ENCODE measurements around the gene FOXK1. TPM values are rescaled to one million over a fixed set of nuclear protein-coding genes. Genes with fewer than 3 reads are reported as not detected.
"Not testable (repeated sequence)": the region's sequence is repeated elsewhere in the genome, so short reads cannot be mapped to it uniquely, and the experiment has no call there.

The FOXK1 gene
- polyA plus RNA-seq, 1 donor, result 17.1 TPM

DNA sequence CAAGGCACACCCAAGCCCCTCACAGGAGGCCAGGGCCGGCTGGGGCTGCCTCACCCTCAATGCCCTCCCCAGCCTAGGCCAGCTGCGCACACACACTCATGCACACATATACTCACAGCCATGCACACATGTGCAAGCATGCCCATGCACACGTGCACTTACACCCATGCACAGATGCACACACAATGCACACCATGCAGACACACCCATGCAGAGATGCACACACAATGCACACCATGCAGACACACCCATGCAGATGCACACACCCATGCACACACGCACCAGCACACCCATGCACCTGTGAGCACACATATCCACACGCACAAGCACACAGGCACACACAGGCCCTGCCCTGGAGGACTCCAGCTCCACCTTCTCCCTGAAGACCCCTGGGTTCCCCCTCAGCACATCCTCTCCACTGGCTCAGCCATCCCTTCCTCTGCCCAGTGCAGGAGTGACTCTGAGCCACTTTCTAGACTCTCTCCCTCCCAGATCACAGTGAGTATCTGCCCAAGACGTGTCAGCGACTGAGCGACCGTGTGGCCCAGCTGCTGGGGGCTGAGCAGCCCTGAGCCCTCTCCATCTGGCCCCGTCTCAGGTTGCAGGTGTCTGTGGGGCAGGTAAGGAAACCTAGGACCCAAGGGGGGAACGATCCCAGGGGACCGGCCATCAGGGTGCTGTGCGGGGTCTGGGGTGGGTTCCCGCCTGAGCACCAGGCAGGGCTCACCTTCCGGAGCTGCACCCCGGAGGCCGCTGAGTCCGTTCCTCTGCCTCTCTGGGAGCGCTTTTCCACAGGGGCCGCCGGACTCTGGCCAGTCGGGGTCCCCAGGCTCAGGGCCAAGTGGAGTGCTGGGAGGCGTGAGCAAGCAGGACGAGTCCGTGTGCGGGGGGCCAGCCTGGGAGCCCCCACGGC is 119.1 kb downstream of the FOXK1 start:
- no peak for DNase-seq (ENCODE audit: low read depth)

DNA sequence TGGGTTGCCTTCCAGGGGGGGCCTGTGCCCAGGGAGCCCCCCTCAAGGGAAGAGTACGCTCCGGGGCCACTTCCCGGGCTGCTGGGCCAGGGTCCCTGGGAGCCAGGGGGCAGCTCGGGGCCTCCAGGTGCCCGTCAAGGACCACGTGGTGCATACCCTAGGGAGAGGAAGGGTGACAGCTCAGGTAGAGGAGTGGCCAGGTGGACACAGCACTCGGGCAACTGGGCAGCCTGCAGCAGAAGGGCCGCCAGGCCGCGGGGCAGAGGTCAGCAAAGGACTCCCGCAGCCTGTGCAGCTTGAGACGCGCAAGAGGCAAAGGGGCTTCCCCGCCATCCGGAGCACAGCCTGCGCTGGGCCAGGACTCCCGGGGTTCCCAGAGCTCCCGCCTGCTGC is 119.7 kb downstream of the FOXK1 start:
- DNase-seq (ENCODE audit: low read depth), result no peak

DNA sequence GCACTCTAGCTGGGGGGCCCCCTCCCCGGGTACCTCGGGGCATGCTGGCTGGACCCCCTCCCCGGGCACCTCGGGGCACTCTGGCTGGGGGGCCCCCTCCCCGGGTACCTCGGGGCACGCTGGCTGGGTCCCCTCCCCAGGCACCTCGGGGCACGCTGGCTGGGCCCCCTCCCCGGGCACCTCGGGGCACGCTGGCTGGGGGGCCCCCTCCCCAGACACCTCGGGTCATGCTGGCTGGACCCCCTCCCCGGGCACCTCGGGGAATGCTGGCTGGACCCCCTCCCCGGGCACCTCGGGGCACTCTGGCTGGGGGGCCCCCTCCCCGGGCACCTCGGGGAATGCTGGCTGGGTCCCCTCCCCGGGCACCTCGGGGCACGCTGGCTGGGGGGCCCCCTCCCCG is 120.5 kb downstream of the FOXK1 start:
- not testable (repeated sequence) for DNase-seq (ENCODE audit: low read depth)

DNA sequence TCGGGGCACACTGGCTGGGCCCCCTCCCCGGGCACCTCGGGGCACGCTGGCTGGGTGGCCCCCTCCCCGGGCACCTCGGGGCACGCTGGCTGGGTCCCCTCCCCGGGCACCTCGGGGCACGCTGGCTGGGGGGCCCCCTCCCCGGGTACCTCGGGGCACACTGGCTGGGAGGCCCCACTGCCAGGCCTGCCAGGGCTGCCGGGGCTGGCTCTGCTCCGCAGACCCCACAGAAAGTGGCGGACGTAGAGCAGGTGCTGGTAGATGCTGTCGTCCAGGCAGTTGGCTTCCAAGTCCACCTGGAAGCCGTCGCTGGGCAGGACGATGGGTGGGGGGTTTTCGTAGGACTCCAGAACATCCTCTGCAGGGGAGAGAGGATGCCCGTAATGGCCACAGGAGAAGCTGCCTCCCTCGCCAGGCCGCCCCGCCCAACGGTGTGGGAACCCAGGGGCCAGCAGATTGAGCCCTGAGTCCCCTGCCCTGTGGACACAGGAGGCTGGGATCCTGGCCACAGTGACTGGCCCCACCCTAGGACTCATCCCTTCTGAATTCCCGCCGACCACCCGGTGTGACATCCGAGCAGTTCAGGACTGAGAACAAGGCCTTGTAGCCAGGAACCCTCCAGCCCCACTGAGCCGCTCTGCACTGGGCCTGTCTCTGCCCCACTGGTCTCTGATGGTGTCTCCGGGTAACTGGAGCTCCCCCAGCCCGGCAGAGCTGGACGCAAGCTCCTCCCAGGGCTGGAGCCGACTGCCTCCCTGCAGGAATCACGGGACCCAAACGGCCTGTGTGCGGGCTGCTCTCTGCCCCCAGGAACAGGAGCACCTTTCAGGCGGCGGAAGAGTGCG is 121.5 kb downstream of the FOXK1 start:
- no peak for DNase-seq (ENCODE audit: low read depth)

DNA sequence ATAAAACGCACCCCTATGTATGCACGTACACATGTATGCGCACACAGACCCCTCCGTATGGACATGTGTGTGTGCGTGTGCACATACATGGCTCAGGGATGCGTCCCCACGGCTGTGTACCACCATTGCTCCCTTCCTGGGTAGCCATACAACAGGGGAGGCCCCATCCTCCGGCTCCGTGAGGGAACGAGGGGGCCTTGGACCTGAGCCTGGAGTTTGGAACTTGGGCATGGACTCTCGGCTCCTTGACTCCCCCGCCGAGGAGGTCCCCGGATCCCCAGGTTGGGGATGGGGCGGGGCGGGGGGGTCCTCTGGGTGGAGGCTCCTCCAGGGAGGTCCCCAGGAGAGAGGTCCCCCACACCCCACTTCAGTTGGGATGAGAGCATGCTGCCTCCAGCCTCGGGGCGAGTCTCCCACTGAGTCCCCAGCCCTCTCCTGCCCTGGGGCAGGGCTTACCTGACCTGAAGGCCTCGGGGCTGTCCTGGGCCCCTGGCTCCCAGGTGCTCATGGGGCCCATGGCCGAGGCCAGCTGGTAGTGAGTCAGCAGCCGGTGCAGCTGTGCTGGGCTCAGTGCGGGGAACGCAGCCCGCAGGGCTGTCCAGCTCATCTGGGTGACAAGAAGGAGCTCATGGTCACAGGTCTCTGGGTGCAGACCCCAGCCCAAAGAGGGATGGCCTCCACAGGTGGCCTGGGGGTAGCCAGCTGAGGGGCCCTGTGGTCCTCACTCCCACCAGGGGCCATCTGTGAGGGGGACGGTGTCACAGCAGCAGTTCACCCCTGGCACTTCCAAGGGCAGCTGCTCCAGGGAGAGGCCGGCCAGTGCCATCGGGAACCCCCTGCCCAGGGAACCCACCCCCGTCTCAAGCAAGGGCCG is 123.3 kb downstream of the FOXK1 start:
- no peak for DNase-seq (ENCODE audit: low read depth)

DNA sequence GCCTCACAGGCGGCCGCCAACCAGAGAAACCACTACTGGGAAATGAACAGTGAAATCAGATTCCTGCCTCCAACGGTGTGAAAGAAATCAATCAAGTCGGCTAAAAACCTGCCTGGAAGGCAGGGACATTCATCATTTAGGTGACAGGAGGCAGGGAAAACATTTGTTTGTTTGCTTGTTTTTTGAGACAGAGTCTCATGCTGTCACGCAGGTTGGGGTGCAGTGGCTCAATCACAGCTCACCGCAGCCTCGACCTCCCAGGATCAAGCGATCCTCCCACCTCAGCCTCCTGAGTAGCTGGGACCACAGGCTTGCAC is 123.8 kb downstream of the FOXK1 start:
- no peak for DNase-seq (ENCODE audit: low read depth)

DNA sequence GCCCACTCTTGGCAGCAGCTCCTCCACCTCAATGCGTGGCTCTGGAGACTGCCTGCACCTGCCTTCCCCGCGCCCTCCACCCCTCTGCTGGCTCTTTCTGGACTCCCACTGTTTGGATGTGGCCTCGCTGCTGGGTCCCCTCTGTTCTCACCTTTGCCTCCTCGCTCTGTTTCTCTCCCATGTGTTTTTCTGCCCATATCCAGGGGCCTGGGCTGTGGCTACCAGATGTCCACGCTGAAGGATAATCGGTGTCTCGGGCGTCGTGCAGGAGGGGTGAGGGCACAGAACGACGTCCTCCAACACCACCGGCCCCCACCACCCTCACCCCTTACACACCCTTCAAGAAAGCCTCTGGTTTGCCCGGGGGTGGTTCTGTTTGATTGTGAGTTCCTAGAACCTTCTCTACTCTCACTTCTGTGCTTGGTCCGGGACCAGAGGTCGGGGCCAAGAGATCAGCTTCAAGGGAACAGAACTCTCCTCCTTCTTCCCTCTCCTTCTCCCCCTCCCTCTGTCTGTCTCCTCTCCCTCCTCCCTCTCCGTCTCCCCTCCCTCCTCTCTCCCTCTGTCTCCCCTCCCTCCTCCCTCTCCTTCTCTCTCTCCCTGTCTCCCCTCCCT is 125.0 kb downstream of the FOXK1 start:
- no peak for DNase-seq (ENCODE audit: low read depth)

DNA sequence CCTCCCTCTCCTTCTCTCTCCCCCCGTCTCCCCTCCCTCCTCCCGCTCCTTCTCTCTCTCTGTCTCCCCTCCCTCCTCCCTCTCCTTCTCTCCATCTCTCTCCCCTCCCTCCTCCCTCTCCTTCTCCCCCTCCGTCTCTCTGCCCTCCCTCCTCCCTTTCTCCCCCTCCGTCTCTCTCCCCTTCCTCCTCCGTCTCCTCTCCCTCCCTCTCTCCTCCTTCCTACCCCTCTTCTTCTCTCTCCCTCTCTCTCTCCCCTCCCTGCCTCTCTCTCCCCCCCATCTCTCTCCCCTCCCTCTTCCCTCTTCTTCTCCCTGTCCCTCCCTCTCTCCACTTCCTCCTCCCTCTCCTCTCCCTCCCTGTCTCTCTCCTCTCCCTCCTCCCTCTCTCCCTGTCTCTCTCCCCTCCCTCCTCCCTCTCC is 125.5 kb downstream of the FOXK1 start:
- no peak for DNase-seq (ENCODE audit: low read depth)

DNA sequence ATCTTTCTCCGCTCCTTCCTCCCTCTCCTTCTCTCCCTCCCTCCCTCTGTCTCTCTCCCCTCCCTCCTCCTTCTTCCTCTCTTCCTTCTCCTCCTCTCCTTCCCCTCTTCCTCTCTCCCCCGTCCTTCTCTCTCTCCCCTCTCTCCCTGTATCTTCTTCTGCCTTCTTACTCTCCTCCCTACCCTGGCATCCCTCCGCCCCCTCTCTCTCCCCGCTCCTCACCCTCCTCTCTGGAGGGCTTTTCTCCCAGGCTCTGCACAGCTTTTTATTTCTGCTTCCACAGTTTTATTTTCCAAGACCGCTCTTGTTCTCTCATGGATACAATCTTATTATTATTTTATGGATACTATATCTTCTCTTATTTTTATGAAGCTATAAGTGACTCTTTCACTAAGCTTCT is 125.9 kb downstream of the FOXK1 start:
- no peak for DNase-seq (ENCODE audit: low read depth)

DNA sequence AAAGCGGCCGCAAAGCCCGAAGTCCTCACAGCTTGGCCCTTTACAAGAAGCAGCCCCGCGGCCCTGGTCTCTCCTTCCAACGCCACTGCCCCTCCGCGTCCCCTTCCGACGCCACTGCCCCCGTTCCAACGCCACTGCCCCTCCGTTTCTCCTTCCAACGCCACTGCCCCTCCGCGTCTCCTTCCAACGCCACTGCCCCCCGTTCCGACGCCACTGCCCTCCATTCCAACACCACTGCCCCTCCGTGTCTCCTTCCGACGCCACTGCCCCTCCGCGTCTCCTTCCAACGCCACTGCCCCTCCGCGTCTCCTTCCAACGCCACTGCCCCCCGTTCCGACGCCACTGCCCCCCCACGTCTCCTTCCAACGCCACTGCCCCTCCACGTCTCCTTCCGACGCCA is 126.5 kb downstream of the FOXK1 start:
- DNase-seq (ENCODE audit: low read depth), result no peak

DNA sequence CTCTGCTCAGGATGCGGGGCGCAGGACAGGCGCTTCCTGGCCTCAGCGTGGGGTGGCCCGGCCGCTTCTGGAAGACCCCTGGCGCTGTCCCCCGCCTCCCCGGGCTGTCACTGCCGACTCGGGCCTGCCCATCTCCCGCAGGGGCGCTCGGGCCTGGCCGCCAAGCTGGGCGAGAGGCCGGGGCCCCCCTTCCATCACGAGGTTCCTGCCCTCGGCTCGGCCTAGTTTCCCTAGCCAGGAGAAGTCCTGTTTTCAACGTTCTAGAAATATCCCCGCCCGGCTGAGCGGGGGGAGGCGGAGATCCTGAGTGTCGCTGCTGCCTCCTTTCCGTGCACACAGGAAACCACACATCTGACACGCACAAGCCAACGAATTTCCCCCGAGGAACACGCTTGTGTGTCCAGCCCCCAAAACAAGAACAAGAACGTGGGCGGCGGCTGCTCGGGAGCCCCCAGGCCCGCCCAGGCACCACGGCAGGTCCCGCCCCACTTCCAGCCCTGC is 127.0 kb downstream of the FOXK1 start:
- no peak for DNase-seq (ENCODE audit: low read depth)

DNA sequence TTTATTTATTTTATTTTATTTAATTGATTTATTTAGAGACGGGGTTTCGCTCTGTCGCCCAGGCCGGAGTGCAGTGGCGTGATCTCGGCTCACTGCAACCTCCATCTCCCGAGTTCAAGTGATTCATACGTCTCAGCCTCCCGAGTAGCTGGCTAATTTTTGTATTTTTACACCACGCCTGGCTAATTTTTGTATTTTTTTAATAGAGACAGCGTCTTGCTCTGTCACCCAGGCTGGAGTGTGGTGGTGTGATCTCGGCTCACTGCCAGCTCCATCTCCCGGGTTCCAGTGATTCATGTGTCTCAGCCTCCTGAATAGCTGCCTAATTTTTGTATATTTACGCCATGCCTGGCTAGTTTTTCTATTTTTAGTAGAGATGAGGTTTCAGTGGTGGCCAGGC is 127.6 kb downstream of the FOXK1 start:
- DNase-seq (ENCODE audit: low read depth), result no peak

DNA sequence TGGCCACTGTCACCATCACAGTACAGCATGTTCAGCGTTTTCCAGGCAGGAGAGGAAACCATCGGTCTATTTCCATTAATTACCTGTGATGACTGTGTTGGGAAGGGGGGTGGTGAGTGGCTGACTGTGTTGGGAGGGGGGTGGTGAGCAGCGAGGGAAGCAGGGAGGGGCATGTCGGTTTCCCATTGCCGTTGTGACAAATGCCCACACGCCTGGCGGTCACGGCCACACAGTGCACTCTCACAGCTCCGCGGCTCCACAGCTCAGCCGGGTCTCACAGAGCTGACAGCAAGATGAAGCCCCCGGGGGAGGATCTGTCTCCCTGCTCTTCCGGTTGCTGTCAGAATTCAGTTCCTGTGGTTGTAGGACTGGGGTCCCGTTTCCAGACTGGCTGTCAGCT is 132.3 kb downstream of the FOXK1 start:
- no peak for DNase-seq (ENCODE audit: low read depth)

DNA sequence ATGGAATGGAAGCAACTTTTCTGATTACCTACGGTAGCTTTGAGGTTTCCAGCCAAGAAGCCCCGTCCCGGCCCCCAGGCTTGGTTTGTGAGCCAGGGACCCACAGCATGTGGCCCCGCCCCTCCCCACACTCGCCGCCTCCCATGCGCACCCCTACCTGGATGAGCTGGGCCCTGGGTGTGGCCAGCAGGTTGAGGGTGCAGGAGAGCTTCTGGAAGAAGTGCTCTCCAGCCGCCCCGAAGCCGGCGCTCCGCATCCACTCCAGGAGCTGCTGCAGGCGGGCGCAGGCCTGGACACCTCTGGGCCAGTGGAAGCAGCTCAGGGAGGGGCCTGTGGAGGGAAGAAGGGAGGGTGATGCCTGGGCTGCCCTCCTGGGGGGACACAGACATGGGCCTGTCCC is 133.0 kb downstream of the FOXK1 start:
- no peak for DNase-seq (ENCODE audit: low read depth)

DNA sequence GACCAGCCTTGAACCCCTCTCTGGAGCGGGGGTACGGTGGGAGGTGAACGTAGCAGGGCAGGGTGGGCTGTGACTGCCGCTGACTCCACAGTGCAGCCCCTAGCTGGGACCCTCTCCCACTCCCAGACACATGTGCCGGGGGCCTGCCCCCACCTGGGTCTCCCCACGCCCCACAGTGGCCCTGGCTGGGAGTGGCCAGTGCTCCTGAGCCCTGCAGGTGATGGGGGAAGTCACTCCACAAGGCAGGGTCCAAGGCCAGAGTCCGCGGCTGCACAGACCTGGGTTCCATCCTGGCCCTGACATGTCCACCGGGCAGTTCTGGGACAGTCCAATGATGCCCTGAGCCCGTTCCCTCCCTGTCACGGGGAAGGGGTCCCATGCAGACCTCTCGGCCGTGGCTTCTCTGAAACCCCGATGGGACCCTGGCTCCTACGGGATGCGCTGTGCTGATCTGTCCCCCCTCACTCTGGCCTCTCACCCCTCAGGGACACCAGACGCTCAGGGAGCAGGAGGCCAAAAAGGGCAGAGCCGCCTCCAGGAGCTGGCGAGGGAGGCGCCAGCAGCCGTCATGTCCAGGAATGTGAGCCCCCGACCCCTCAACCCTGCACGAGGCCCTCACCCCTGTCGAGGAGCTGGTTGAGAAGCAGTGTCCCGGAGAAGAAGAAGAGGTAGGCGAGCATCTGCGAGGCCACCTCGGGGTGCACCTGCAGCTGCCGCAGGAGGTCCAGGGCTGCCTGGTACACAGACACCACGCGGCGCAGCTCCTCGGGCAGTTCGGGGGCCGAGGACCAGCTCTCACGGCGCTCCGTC is 133.7 kb downstream of the FOXK1 start:
- DNase-seq (ENCODE audit: low read depth), result no peak

DNA sequence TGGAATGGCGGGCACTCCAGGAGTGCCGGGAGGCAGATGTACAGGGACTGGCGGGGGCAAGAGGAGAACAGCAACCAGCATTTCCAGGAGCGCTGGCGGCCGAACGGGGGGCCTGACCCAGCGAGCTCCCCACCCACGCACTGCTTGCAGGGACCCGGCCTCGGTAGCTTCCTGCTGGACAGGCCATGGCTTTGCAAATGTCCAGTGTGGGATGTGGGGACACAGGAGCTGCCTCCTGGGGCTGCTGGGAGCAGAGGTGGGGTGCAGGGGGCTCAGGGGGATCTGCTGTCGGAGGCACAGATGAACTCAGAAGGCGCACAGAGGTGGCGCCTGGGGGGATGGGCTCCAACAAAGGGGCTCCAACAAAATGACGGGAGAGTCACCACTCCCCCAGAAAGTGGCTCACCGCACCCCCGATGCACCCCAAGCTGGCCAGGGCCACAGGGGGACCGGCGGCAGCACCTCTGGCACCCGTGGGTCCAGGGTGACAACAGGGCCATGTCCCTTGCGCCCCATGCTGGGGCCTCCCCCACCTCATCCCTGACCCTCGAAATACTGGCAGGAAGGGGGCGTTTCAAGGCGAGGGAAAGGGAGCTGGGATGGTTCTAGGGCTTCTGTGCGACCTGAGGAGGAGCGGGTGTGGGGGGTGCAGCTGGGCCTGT is 134.5 kb downstream of the FOXK1 start:
- no peak for DNase-seq (ENCODE audit: low read depth)

DNA sequence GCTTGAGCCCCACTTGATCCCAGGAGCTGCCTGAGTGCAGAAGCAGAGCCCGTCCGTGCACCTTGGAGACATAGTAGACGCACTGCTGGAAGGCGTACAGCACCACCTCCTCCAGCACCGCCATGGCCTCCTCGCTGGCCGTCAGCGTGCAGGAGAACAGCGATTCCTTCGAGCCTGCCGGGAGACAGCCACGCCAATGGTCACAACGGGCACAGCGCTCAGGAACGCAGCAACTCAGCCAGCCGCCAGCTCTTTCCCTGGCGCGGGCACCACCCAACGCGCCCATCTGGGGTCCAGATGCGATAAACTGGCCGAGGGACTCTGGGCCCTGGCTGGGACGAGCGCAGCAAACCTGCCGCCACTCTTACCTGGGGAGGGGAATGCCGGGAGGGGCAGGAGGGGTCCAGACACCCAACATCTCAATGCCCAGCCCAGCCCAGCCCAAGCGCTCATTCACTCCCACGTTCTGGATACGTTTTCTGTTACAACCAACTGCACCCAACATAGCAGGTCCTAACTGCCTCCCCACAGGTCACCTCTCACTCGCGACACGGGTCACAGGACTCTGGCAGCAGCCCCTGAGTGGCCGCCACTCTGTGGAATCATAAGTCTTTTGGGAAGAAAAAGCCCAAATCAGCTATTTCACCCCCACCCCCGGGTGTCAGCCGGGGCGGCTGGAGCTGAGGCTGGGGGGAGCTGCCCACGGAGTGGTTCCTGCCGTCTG is 135.2 kb downstream of the FOXK1 start:
- no peak for DNase-seq (ENCODE audit: low read depth)

DNA sequence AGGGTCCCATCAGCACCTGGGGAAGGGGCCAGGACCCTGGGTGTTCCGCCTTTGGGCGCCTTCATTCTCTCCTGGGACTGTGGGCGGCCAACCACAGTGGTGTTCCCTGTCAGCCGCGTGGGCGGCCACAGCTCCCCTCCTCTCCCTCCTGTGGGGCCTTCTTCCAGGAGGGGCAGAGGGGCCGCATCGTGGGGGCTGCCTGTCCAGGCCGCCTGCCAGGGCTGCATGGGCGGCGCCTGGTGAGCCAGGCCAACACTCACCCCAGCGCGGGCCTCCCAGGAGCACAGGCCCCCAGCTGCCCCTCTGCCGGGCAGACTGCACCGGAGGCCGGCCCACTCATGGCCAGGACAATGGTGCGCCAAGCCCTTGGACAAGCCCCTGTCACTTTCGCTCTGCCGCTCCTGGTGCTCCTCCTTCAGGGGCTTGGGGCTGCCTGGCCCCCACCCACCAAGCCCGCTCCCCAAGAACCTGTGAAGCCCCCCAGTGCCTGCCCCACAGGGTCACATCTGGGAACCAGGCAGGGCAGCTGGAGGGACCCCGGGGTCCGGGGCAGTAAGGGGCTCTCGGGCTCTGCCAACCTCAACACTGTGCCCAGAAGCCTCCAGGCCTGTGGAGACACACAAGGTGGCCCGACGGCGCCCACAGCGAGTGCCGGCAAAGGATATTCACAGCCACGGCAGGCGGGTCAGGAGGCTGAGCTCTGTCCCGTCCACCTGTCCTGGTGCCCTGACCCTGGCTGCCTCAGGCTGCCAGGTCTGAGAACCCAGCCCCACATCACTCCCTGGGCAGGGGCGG is 136.1 kb downstream of the FOXK1 start:
- DNase-seq (ENCODE audit: low read depth), result no peak
